Measurements from ENCODE around the gene MCFD2. TPM values are rescaled to one million over a fixed set of nuclear protein-coding genes. Genes with fewer than 3 reads are reported as not detected.

Gene MCFD2
- total RNA-seq, 1 donor from 2014 or later = 161 TPM

GRCh38 chr2:46874236-46874929, 41.2 kb downstream of the MCFD2 start:
- peak overlapping the region; percentile 84 for H3K27ac ChIP-seq (ENCODE audit: low read depth, low read length)
- no peak for DNase-seq (ENCODE audit: low read depth)

GRCh38 chr2:46873604-46874068, 42.0 kb downstream of the MCFD2 start:
- H3K4me1 Mint-ChIP-seq (ENCODE audit: low read depth, unreplicated experiment) = peaks cover 33% of the 10 kb centered on the region
- no peaks in the 10 kb centered on the region for H3K36me3 ChIP-seq (ENCODE audit: insufficient read depth, low read length)
- H3K4me3 ChIP-seq (ENCODE audit: insufficient read depth, low read depth, low read length) = no peak overlapping the region
- DNase-seq (ENCODE audit: low read depth) (peak; percentile 96), FAIRE-seq (peak; percentile 52)
- peak overlapping the region; percentile 67 for H3K27ac Mint-ChIP-seq (ENCODE audit: unreplicated experiment)
- H3K9ac ChIP-seq (ENCODE audit: low read length) = peak overlapping the region; percentile 40
- H3K9me3 ChIP-seq (ENCODE audit: insufficient read depth, low read depth, low read length) = no peaks in the 10 kb centered on the region
- TF ChIP-seq EZH2 (IDR thresholded peaks at IDR 0.05; ENCODE audit: insufficient read depth, low read length) = no peak
- TF ChIP-seq CTCF (IDR thresholded peaks at IDR 0.05; ENCODE audit: insufficient read depth, low read depth, low read length) = no peak
- H3K9me3 Mint-ChIP-seq (ENCODE audit: unreplicated experiment) = no peaks in the 10 kb centered on the region
- H3K27me3 ChIP-seq (ENCODE audit: insufficient read depth, low read length) = no peaks in the 10 kb centered on the region
- H3K36me3 Mint-ChIP-seq (ENCODE audit: low read depth, unreplicated experiment) = no peaks in the 10 kb centered on the region
- H2AFZ ChIP-seq (ENCODE audit: low read depth, low read length) = peak overlapping the region; percentile 12
- no peaks in the 10 kb centered on the region for H4K20me1 ChIP-seq (ENCODE audit: insufficient read depth, low read length)
- peak overlapping the region; percentile 47 for H3K4me2 ChIP-seq (ENCODE audit: low read length)
- H3K4me3 Mint-ChIP-seq (ENCODE audit: unreplicated experiment) = no peak overlapping the region
- peaks cover 37% of the 10 kb centered on the region for H3K4me1 ChIP-seq (ENCODE audit: insufficient read depth, low read length)
- no peaks in the 10 kb centered on the region for H3K79me2 ChIP-seq (ENCODE audit: insufficient read depth, low read length)
- H3K27me3 Mint-ChIP-seq (ENCODE audit: low read depth, unreplicated experiment) = no peaks in the 10 kb centered on the region
- H3K27ac ChIP-seq (ENCODE audit: low read depth, low read length) = peak overlapping the region; percentile 84

More at GRCh38 chr2:46874236-46874929, 41.2 kb downstream of the MCFD2 start:
- H3K79me2 ChIP-seq (ENCODE audit: insufficient read depth, low read length) = no peaks in the 10 kb centered on the region
- H3K4me1 ChIP-seq (ENCODE audit: insufficient read depth, low read length) = peaks cover 40% of the 10 kb centered on the region
- Mint-ChIP-seq H3K4me1 (ENCODE audit: low read depth, unreplicated experiment) (peaks cover 33% of the 10 kb centered on the region), H3K27ac (ENCODE audit: unreplicated experiment) (peak overlapping the region; percentile 13), H3K36me3 (ENCODE audit: low read depth, unreplicated experiment) (no peaks in the 10 kb centered on the region), H3K4me3 (ENCODE audit: unreplicated experiment) (peak overlapping the region; percentile 24), H3K27me3 (ENCODE audit: low read depth, unreplicated experiment) (no peaks in the 10 kb centered on the region), H3K9me3 (ENCODE audit: unreplicated experiment) (no peaks in the 10 kb centered on the region)
- TF ChIP-seq EZH2 (IDR thresholded peaks at IDR 0.05; ENCODE audit: insufficient read depth, low read length) = no peak
- no peak for TF ChIP-seq CTCF (IDR thresholded peaks at IDR 0.05; ENCODE audit: insufficient read depth, low read depth, low read length)
- peak overlapping the region; percentile 47 for H3K4me2 ChIP-seq (ENCODE audit: low read length)
- no peaks in the 10 kb centered on the region for H4K20me1 ChIP-seq (ENCODE audit: insufficient read depth, low read length)
- no peak overlapping the region for H2AFZ ChIP-seq (ENCODE audit: low read depth, low read length)
- H3K4me3 ChIP-seq (ENCODE audit: insufficient read depth, low read depth, low read length) = no peak overlapping the region
- H3K36me3 ChIP-seq (ENCODE audit: insufficient read depth, low read length) = no peaks in the 10 kb centered on the region
- no peak for FAIRE-seq
- no peaks in the 10 kb centered on the region for H3K27me3 ChIP-seq (ENCODE audit: insufficient read depth, low read length)
- H3K9ac ChIP-seq (ENCODE audit: low read length) = peak overlapping the region; percentile 21
- H3K9me3 ChIP-seq (ENCODE audit: insufficient read depth, low read depth, low read length) = no peaks in the 10 kb centered on the region

Measured in astrocyte (in vitro differentiated cells and primary cell).